ENCODE data around the gene MMP12.

MMP12 gene

DNA sequence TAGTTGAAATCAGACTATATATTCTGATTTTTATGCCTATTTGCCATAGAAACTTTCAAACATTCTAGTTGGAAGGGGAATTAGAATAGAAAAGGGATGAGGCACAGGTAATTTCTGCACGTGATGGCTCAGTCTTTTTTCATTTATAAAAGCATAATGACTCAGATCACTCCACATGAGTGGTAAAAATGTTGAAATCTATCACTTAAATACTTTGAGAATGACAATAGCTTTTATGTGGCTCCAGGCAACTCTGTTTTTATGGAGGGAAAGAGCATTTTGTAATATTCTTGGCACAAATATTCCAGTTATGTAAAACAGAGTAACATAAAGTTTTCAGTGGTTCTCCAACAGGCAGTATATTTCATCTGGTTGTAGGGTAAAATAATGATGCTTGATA lies 25.5 kb downstream of the MMP12 start:
- no peak for DNase-seq

DNA sequence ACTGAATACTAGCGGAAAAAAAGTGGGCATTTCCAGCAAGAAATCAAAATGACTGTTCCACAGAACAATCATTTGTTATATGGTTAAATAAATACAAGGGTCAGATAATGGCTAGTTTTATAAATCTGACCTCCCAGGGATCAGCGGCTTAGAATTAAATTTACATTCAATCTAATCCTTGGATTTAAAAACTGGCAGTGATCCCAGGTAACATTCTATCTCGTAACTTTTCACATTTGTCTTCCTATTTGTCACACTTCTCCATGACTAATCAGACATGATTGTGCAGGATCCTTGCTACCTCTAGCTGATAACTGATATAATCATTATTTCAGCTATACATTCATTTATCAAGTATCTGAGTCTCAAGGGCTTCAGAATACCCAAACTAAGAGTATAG lies 28.5 kb downstream of the MMP12 start:
- no peak for DNase-seq

DNA sequence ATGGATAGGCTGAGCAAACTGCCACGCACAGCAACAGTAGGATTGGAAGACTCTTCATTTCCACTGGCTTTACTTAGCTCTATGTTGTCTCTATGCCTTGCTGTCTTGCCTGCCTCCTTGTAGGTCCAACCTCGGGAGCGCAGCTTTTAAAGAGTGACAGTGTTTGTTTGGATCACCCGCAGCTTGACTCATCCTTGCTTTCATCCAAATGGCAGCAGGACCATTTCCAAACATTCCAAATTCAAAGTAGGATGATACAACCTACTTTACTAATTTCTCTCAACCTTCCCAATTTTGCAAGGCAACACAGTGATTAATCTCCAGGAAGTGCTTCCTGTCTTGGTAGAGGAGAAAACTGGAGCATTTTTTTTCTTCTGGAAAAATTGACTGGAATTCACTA lies 31.3 kb downstream of the MMP12 start, which contains the start of gene MMP3:
Gene MMP3 (minus strand): TSS at position 121 of the 400 bp plus-strand sequence. CDS start 63 bp downstream, at position 58.
- no peak for DNase-seq

DNA sequence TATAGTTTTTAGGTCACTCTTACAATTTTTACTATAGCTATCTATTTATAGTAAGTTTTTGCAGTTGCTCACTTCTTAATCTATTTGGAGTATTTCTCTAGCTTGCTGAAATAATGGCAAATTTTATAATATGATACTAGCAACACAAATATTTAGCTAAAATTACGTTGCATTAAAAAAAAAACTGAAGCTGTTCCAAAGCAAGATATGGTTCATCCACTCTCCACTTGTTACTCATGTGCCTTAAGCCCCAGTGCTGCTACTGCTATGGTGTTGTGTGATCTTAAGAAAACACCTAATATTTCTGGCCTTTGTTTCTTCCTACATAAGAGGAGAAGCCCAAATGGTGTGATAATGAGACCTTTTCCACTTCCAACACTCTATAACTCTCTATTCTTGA lies 31.9 kb downstream of the MMP12 start:
- no peak for DNase-seq

DNA sequence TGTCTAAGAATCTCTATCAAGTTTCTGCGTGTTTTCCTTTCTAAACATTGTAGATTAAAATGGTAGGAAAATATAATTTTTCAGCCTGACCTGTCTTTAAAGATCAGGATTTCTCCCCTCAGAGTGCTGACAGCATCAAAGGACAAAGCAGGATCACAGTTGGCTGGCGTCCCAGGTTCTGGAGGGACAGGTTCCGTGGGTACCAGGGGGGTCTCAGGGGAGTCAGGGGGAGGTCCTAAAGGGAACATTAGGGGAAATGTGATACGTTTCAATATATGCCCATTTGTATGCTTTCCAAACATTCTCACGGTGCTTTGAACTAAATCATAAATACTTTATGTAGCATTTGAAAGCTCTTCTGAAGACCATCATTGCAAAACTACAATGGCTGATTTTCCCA lies 34.8 kb downstream of the MMP12 start:
- DNase-seq, result no peak

DNA sequence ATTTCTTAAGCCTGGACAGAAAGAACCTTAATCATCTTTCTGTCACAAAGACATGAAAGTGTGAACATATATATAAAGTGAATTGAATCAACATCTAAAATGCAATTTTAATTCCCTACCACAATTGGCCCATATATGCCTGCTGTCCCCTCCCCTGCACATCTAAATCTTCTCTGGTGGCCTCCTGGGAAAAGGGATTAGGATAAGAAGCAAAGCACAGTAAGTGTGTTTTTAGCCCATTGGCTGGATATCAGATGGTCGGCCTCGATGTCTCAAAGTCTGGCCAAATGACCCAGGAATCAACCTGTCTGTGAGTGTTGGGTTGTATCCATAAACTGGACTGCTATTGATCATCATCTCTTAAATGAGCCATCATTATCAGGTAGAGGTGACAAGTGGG lies 37.1 kb downstream of the MMP12 start:
- DNase-seq, result no peak

DNA sequence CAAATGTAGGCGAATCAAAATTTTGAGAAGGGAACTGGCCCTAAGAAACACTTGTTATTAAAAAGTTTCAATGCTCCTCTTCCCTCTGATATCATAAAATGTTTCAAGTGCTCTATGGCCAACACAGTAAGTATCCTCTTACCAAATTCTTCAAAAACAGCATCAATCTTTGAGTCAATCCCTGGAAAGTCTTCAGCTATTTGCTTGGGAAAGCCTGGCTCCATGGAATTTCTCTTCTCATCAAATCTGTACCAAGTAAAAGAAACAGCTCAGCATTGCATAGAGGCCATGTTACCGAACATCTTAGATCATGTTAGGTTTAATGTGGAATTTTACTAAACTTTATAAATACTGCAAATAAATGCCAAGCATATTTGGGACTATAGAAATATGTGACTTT lies 37.6 kb downstream of the MMP12 start:
- DNase-seq, result no peak

DNA sequence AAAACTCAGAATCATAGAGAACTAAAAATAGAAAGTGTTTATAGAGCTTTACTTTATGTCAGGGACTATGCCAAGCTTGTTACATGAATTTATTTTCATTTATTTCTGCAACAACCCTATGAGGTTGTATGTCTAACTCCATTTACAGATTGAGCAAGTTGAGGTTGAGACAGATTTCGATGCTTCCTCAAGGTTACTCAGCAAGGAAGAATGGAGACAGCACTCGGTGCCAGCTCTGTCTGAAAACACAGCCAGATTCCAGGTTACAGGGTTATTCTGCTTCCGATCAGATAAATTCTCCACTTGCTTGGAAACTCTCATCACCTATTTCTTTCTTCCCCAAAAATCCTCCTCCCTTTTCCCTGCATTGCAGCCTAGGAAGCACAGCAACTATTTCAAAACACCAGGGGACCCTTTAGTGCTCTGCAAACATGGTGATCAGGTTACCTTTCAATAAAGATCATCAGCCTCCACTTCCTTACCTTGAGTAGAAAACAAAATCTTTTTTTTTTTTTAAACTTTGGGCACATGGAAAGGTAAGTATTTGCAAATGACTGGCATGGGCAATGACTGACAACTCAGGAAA lies 38.4 kb downstream of the MMP12 start:
- DNase-seq, result no peak

DNA sequence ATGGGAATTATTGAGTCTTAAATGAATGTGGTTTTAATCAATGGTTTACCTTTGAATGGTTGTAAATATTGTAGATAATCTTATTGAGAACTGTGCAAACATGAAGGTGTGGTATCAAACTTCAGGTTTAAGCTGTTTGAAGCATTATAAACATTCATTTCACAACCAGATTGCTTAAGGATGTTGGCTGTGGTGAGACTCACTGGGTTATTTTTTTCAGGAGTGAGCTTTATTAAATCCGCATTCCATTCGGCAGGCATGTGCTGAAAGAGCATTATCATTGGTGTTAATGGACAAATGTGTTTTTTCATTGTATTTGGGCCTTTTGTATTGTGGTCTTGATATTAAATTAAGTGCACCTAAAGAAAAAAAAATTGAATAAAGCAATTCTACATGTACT lies 41.1 kb downstream of the MMP12 start:
- DNase-seq, result no peak

DNA sequence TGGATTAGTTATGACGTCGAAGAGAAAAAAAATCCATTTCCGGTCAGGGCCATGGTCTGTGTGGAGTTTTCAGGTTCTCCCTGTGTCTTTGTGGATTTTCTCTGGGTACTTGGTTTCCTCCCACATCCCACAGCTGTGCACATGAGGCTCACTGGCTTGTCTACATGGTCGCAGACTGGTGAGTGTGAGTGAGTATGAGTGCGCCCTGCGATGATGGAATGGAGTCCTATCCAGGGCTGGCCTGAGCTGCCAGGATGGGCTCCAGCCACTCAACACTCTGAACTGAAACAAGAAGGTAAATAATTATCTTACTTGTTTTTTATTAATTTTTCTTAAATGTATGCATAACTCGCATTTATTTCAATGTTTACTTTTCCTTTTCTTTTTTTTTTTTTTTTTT lies 42.2 kb downstream of the MMP12 start:
- DNase-seq, result no peak

DNA sequence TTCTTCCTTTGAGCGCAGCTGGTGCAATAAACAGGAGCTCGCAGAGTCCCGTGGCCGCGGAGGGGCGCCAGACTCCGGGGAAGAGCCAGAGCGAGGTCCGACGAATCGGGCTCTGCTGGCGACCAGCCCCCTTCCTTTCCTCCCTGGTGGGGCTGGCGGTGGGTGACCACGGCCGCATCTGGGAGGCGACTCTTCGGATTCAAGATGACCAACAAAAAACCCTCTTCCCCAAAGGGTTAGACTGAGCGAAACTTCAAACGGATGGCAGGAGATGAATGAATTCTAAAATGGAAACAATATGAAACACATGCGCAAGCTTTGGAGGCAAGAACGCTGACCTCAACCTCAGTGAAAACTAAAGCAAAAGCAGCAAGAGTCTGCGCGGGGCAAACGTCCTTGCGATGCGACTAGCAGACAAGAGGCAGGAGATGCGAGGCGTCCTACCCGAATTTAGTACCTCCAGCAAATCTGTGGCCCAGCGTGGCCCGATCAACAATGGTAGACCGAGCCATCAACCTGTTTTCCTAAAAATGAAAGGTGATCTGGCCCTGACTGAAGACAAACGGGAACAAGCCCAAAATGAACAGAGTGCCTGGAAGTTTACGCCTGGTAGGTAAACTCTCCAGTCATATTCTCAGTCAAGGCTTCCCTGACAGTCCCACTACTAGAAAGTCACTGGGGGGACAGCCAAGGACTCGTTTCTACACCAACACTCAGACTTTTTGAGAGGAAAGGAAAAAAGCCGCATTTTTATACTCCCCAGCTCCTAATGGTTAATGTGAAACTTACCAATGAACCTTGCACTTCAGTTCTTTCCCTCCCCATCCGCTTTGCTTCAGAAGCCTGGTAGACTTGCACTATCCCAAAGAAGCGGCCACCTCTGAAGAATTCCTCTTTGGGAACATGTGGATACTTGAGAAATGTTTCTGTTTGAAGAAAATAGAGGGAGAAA lies 43.0 kb downstream of the MMP12 start:
- peak; percentile 4 for DNase-seq

DNA sequence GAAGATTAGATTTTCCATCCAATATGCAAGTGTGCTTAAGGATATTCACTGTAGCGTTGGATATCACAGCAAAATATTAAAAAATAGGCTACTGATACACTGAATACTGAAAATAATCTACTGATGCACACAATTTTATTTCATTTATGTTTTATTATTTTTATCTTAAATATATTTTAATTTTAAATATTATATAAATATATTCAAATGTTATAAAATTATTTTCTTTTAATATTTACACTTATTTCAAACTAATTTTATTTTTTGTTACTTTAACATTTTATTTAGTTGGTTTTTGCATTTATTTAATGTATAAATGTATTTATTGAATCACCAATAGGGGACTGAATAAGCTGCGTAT lies 43.7 kb downstream of the MMP12 start:
- no peak for DNase-seq

DNA sequence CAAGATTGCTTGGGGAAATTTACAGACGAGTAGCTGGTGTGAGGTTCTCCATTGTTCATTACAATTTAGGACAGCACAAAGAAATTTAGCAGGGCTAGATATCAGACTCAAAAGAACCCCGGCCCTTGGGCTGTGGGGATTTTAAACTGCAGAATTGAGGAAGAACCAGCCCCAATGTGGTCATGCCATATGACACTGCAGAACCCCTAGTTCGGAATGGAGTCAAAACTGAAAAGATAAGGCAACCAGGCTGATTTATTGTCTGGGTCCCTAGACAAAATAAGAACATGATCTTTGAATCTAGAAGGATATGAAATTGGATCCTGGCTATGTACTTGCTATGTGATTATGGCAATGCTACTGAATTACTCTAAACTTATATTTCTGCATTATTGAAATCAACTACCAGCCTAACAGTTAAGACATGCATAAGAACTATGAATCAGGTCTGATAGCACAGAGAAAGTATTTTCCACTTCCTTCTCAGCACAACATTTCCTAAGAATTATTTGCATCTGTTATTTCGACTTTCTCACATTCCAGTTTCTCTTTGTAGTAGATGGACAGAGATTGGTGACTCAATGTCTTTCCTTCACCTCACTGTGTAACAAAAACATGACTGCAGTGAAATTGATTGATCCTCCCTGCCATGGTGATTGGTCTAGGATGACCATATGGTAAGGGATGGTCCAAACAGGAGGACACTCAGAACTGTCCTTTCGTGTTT lies 44.6 kb downstream of the MMP12 start:
- DNase-seq, result no peak

DNA sequence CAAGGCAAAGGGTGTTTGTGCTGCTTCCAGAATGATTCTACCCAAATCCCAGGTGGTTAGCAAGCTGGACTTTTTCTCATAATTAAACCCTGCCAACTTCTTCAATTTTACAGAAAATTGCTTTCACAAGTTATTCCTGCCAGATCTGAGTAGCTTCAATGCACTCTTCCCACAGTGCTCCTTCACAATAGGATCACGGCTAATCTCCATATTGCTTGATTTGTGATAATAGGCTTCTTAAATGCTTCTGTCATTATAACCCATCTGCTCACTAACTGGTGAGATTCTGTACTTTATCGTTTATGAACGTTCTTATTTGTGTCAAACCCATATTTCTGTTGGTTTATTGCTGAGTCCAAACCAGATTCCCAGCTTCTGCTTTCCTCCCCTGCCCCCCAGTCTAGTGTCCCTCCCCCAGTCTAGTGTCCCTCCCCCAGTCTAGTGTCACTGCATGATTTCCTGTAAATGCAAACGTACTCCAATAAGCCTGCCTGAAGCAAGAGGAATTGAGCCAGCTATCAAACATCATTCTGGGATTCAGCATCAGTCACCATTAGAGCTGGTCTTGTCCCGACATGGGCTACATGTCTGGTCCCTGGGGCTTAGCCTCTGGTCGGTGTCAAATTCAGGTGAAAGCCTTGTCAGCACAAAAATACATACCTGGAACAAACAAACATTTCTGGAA lies 45.3 kb downstream of the MMP12 start:
- no peak for DNase-seq

DNA sequence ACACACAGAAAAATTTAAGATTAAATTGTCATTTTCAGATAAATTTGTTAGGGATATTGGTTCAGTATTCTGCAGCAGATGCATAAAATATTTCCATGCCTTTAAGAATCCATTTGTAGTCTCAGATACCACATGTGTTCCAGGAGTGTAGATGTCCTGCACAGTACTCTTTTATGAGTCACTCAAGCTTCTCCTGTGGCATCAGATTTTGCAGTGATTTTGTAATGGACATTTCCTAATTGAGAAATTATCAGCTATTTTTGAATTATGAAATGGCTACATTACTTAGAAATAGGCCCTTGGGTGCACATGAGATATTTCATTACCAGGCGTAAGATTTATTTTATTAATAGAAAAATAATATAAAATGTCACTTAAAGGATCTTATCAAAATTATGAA lies 50.2 kb downstream of the MMP12 start:
- DNase-seq, result no peak

DNA sequence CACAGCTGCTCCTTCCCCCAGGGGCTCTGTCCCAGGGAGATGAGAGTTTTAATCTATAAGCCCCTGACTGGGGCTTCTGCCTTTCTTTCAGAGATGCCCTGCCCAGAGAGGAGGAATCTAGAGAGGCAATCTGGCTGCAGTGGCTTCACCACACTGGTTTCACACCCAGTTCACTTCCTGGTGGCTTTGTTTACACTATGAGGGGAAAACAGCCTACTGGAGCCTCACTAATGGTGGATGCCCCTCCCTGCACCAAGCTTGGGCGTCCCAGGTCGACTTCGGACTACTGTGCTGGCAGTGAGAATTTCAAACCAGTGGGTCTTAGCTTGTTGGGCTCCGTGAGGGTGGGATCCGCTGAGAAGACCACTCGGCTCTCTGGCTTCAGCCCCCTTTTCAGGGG lies 55.3 kb downstream of the MMP12 start:
- DNase-seq, result no peak

DNA sequence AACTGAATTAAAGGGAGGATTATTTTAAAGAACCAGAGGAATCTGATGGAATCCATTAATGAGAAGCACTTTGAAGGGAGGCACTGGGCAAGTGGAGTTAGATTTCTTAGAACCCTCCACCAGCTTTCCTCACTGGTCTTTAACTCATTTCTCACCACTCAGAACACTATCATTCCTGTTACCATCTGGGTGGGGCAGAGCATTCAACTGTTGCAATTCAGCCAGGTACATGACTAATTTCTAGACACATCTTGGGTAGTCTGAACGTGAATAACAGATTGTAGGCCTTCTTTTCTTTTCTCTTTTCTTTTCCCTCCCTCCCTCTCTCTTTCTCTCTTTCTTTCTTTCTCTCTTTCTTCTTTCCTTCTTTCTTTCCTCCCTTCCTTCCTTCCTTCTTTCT lies 61.3 kb downstream of the MMP12 start:
- no peak for DNase-seq

Measured in stimulated activated CD4-positive, alpha-beta T cell treated with anti-CD3 and anti-CD28 coated beads, Interleukin-4, amount 100 ng/mL, for 1 hour (primary cell).